ENCODE data around the gene PLEKHA5.

The PLEKHA5 gene

DNA sequence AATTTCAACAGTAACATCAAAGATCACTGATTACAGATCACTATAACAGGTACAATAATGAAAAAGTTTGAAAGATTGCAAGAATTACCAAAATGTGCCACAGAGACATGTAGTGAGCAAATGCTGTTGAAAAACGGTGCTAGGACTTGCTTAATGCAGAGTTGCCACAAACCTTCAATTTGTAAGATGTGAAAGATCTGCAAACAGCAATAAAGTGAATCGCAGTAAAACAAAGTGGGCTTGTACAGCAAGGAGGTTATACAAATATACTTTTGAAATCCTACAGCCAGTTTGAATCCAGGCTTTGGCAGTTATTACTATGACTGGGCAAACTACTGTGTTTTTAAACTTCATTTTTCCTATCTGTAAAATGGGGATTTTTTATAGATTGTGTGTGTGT is 1.0 kb upstream of the PLEKHA5 start:
- no peak for DNase-seq

DNA sequence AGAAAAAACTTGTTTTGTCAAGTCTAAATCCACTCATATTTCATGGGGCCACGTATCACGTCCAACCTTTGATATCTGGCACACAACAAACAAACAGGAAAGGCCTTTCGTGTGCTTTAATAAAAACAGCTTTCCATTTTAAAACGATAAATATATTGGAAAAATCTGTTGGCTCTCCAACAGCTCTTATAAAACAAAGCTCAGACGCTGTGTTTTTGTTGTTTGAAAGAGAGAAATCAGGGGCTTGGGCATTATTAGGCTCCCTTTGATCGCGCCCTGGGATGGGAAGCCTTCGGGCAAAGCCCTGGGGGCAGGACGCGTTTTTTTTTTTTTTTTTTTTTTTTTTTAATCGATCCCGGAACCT is 429 bp upstream of the PLEKHA5 start:
- no peak for DNase-seq

DNA sequence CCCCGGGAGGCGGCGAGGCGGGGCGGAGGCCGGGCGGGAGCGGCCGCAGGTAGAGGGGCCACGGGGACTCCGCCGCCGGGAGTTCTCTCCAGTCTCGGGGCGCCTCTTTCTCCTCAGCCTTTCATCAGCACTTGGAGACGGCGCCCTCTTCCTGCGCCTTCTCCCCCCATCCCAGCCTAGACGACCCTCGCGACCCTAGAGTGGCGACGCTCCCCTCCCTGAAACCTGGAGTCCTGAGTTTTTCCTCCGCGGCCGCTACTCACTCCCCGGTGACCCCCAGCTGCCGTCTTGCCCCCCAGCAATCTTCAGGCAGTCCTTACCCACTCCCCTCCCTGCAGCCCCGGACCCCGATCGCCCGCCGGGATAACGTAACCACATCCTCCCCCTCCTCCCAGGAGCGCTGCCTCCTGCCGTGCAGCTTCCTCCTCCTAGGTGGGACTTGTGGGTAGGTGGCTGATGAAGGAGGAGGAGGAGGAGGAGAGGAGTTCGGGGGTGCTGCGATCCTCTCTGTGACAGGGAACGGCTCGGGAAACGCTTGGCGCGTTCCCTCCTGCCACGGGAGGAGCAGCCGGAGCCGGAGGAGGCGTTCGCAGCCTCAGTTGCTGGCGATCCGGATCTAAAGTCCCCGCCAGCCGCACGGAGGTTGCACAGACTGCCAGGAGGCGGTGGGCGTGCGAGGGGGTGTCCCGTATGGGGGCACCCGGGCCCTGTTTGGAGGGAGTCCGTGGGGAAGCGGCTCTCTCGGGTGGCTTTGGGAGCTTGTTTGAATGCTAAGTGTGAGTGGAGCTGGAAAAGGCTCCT is 891 bp downstream of the PLEKHA5 start:
- DNase-seq = peak; percentile 75

DNA sequence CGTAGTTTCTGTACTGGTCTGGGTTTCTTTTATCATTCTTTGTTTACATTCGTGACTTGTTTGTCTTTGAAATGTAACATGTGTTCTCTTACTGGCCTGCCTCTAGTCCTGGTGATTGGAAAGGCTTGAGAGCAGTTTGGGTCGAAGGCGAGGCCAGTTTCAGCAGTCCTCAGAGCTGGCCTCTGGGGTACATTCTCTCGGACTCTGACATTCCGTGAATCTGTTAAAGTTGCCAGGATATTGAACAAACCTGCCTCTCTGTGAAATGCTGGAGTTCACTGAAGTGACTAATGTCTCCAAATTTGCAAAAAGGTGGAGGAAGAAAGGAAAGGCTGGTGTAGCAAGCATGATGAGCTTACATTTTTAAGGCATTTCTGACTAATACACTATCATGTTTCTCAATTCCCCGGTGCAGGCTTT is 1.5 kb downstream of the PLEKHA5 start:
- DNase-seq = no peak

DNA sequence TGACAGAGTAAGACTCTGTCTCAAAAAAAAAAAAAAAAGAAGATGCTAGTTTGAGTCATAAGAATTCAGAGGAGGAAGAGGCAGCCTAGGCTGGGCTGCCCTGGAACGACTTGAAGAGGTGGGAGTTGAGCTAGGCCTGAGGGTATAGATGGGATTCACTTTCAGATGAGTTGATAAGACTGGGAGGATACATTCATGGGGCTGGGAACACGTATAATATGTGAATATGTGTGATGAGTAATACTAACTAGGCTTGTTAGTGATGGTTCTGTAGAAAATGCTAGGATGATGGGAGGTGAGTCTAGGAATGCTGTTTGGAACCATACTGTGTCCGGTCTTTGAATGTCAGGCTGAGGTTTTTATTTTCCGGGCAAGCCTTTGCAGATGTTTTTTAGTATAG is 9.0 kb downstream of the PLEKHA5 start:
- no peak for DNase-seq

DNA sequence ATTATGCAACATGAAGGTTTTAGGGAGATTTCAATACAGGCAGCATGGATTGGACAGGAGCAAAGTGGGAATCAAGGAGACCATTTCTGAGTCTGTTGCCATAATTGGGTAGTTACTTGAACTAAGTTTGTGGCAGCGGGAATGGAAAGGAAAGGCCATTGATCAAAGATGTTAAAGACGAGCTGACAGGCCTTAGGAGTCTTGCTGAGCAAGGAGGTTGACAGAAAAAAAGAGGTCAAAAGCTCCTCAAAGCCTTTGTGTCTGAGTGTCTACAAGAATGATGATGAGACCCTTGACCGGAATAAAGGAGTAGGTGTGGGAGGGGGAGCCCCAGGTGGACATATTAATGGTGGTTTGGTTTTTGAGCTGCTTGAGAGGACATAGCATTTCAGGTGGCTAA is 9.4 kb downstream of the PLEKHA5 start:
- DNase-seq = no peak

DNA sequence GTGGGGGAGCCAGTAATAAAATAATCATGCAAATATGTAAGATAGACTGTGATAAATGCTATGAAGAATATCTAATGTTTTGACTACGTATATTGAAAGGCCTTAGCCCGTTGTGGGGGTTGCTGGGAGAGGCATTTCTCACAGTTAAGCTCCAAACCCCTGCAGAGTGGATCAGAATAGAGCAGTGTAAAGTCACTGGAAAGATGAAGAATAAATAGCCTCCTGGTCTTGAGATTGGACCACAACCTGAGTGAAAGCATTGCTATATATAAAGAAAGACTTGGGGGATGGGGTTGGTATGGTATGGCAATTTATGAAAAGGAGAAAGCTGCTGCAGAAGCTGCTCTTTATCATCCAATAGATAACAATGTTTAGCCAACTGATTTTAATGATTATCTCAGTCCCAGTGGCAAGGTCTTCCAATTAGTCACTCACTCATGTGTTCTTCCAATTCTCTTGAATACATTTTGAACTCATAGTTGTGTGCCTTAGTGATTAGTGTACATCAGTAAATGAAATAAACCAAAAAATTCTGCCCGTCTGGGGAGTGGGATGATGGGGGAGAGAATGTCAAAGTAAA is 10.2 kb downstream of the PLEKHA5 start:
- DNase-seq = no peak

DNA sequence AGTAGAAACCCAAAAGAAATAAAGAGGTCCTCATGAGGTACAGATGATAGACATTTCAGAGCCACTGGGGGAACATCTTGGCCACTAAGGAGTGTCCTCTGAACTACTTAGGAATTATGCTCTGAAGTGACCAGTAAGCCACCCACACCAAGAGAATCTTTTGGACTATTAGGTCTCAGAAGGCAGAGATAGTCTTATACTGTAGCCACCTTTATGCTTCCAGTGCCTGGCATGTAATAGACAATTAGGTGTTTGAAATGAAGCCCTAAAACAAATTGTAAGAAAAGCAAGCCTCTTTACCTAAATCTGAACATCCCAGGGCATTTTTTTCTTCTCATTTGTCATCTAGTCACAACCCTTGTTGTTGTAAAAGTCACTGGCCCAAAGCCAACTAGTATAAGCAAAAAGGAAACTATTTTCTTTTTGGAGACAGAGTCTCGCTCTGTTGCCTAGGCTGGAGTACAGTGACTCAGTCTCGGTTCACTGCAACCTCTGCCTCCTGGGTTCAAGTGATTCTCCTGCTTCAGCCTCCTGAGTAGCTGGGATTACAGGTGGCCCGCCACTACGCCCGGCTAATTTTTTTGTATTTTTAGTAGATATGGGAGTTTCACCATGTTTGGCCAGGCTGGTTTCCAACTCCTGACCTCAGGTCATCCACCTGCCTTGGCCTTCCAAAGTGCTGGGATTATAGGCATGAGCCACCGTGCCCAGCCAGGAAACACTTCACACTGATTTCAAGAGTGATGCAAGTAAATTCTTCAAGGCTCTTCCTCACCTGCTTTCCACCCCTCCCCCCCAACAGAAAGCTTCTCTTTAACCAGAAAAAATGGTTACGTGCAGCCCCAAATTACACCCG is 11.1 kb downstream of the PLEKHA5 start:
- DNase-seq = no peak

DNA sequence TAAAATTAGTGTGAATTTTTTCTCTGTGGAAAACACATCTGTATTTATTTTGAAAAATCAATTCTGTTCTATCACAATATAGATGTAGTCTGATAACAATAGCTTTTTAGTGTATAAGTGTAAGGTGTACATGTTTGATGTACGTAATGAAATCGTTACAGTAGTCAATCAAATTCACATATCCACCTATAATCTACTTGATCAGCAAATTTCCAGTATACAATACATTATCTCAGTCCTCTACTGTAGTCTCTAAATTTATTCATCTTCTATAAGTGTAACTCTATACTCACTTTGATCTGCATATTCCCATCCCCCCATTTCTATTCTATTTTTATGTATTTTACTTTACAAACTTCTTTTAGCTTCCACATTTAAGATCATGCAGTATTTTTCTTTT is 13.0 kb downstream of the PLEKHA5 start:
- no peak for DNase-seq

DNA sequence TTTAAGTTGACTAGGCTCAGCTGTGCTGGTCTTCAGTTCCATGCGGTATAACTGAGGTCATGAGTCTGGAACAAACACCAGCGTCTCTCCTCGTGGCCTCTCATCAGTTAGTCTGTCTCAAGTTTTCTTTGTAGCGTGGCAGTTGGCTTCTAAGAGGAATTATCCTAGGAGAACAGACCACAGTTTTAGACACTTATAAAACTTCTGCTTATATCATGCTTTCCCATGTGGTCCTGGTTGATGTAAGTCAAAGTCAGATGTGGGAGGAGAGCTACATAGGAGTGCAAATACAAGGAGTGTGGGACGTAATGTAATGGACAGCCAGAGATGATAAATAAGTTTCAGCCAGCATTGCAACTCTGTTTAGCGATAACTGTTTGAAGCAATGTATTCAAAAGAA is 14.8 kb downstream of the PLEKHA5 start:
- DNase-seq = no peak

DNA sequence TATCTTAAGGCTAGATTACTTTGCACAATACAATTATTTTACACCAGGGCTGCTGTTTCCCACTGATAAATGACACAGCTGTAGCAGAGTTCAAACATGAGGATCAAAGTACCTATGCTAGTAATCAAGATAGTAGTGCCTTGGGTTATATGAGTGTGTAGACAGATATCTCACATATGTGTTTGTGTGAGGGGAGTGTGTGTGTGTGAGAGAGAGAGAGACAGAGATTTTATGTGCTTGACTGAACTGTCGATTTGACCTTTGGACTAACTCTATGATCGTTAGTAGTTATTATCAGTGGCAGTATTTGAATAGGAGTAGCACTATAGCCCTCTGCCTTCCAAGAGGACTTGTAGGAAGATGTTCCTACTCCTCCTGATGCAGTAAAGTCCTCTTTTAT is 15.5 kb downstream of the PLEKHA5 start:
- DNase-seq = no peak

DNA sequence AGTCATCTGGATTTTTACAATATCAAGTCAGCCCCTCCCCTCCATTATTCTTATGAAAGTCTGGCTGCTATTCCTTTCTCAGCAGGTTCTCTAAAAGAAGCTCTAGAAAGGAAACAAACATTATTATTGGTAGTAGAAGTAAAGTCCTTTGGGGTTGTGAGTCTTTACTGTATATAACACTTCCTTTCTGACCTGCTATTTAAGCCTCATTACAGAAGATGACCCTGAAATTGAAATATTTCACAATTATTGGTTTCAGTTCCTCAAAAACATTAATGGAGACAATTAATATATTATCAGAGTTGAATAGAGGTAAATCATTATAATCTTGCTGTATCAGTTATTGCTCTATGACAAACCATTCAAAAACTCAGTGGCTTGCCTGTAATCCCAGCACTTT is 19.3 kb downstream of the PLEKHA5 start:
- no peak for DNase-seq

DNA sequence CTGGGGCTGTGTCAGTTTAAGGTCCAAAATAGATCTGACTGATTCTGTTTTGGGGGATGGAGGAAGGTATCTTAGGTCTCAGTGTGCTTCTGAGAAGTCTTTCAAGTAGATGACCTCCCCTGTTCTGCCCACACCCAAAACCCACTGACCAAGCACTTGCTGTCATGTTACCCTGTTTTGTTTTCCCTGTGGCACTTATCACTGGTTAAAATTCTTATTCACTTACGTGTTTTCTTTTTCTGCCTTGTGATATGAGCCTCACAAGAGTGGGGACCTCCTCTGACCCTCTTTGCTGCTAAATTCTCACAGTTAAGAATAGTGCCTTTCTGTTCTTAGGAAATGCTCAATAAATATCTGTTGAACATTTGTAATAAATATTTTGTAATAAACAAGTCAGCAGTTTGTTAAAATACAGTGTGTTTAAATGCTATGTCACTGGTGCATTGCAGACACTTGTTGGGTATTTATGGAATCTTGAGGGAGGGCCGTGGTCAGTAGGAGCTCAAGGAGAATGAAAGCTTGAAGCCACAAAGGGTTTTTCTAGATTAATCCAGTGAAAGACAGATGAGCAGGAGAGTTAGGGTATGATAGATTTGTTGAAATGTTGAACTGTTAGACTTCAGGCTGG is 20.9 kb downstream of the PLEKHA5 start:
- DNase-seq = no peak

DNA sequence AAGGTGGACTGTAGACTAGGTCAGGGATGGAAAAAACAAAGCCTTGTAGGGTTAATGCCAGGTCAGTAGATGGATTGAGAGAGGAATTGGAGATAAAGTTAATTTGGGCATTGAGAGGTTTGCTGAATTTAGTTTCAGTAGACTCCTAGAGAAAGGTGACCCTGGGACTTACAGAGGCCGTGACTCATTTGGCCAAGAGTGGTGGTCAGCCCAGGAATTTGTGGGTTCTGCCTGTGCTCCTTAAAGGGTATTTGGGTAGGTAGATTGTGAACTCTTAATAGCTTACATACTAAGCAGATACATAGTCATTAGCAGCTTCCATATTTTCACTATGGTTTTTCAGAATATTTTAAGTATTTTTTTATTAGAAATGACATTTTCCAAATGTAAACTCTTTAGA is 21.8 kb downstream of the PLEKHA5 start:
- DNase-seq = no peak

DNA sequence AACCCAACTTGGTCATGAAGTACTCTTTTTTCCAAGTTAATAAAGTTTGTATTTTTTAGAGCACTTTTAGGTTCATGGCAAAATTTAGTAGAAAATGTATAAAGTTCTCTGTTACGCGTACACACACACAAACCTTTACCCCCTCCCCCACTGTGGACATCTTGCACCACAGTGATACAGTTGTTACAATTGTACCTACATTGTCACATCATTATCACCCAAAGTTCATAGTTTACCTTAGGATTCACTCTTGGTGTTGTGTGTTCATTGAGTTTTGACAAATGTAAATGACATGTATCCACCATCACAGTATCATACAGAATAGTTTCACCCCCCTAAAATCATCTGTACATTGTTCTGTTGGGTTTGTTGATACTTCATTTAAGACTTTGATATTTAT is 23.9 kb downstream of the PLEKHA5 start:
- no peak for DNase-seq

DNA sequence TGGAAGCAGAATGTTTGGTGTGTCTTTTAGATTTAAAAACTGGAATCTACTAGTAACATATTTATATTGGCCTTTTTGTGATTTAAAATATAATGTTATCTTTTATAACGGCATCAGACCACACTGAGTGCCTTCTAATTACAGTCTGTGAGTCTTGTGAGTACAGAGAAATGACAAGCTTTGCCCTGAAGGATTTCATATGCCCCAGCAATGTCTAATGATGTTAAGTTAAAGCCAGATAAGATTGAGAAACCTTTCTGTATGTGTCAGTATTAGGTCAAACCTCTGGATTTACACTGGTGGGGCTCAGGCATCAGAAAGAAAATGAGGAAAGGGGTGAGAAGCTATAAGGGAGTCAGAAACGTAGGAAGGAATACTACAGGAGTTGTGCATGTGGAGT is 25.2 kb downstream of the PLEKHA5 start:
- DNase-seq = no peak

DNA sequence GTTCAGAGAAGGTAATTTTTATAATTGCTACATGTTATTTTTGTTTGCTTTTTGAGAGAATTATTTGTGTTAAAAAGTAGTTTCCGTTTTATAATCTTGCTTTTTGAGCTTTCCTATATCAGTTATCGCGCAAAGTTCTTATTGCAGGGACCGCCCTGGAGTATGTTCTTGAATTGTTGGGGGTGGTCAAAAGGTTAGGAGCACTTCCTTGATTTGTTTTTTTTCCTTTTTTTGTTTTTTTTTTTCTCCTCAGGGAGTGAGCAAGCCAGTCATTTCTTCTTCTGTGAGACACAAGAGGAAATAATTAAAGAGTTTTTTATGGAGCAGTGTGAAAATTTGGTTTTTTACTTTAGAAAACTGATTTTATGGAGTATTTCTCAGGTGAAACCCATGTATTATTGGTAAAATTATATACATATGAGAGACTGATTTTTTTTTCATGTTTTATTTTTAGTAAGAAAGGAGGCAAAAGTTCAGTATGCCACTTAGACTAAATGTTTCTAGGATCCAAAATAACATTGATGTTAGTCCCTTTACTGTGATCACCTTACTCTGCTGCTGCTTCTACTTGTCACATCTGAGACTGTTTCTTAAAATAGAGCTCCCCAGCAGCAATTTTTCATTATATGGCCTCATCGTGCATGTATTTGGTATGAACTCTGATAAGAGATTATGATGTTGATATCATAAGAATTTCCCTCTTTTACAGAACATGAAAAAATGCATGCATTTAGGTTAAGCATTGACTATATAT is 26.6 kb downstream of the PLEKHA5 start:
- DNase-seq = no peak

DNA sequence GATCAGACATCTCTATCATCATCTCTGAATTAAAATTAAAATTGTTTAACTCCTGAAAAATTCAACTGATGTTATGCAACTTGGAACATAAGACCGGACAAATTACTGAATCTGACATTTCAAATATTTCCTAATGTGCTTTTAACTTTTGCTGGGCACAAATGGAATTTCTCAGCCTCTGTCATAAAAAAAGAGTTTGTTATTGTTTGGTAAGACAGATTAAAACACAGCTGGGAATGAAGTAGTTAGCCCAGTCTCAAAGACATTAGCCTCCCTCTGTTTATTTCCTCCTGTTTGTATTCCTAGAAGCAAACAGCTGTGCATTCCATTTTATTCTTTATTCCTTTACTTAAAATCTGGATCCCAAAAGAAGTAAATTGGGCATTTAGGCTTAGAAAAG is 29.4 kb downstream of the PLEKHA5 start:
- DNase-seq = no peak

DNA sequence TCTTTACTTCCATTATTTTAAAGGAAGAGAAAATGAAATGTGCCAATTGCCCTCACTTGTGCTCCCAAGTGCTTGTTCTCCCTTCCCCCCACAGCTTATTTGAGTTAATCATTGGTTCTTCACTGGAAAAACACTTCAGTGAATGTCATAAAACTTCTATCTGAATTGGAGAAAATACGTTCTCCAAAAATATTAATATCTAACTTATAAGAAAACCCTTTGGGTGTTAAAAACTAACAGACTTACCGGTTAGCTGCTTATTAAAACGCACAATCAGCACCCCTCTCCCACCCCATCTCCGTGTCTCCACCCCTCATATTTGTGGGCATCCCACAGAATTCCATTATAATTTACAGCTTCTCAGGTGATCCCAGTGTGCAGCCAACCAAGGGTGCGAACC is 31.7 kb downstream of the PLEKHA5 start:
- no peak for DNase-seq

DNA sequence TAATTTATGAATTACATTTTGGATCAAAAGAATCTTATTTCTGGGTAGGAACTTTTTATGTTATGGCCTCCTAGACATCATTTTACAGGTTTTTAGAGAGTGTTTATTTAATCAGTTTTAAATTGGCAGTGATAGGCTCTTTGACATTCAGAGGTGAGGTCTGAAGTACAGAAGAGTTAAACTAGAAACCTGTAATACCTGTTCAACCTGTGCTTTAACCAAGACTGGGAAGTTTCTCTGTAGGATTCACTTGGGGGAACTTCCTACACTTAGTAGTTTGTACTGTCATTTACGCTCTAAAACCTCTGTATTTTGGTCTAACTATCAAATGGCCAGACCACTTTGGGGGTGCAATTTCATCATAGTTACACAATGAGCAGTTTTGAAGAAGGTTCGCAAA is 35.9 kb downstream of the PLEKHA5 start:
- DNase-seq = no peak

DNA sequence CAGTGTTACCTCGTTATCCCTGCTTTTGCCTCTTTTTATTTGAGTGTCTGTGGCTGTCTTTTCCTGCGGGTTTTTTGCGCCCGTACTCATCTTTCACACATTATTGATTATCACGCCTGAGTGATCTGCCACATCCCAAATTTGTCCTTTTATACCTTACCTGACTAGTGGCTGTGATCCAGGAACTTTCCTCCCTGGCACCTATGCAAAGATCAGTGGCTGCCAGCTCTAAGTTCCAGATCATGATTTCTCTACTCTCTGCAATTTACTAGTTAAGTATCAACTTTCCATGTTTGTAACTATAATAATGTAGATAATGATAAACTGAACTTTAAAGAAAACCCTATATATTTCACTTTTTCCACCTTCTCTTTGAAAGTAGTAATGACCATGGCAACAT is 36.9 kb downstream of the PLEKHA5 start:
- no peak for DNase-seq

DNA sequence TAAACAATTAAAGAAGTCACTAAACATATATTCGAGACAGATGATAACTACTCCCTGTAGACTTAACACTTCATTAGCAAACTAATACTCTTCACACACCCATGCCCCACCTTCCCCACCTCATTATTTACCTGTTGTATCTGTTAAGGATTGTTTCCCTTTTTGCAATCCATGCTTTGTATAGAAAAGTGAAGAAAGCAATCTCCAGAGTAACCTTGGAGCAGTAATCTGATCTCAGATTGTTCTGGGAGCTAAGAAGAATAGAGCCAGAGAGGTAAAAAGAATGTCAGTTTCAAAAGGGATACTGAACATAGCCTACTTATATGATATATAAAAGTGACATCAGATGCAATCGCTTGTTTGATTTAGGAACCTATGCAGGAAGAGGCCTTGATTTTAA is 37.4 kb downstream of the PLEKHA5 start:
- DNase-seq = no peak

DNA sequence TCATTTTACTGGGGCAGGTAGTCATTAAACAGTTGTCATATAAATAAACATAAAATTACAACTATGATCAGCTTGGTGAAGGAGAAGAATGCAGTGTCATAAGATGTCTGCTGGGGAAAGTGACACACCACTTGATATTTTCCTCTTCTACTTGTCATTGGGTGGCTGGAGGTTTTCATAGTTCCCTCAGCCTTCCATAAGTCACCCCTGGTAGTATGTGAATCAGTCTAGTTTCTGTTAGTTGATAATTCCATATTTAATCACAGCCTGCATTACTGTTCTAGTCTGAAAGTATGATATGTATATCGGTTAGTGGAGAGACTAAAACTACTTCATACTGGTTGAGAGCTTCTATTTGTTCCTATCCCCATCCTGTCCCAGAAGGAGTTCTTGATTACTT is 38.2 kb downstream of the PLEKHA5 start:
- no peak for DNase-seq

Measured in right forelimb (tissue), 1 donor.